KMS-11 (cell line): ENCODE data around the gene KCNK6.

Source experiments
- H2AFZ ChIP-seq: fragments of 200-600 bp; sonication (generic); 2 replicates; pipeline ENCODE4 v1.6.1; 2016; ENCODE audit warnings: antibody characterized with exemption, mixed run types, low read depth
- H3K27ac ChIP-seq: fragments of 200-600 bp; sonication (generic); 2 replicates; pipeline ENCODE4 v1.6.1; 2016; ENCODE audit warnings: mild to moderate bottlenecking, mixed run types
- H3K27me3 ChIP-seq: fragments of 200-600 bp; sonication (generic); 2 replicates; pipeline ENCODE4 v1.6.1; 2017; ENCODE audit warnings: mild to moderate bottlenecking, low read depth, mixed run types, moderate library complexity; ENCODE audit not compliant: insufficient read depth
- H3K36me3 ChIP-seq: fragments of 200-600 bp; sonication (generic); 2 replicates; pipeline ENCODE4 v1.6.1; 2017; ENCODE audit warnings: mild to moderate bottlenecking, mixed run types; ENCODE audit not compliant: insufficient read depth
- H3K4me1 ChIP-seq: fragments of 200-600 bp; sonication (generic); 2 replicates; pipeline ENCODE4 v1.6.1; 2016; ENCODE audit warnings: mild to moderate bottlenecking, low read depth, mixed run types; ENCODE audit not compliant: poor library complexity, severe bottlenecking
- H3K4me2 ChIP-seq: fragments of 200-600 bp; sonication (generic); 2 replicates; pipeline ENCODE4 v1.7.0; 2016; ENCODE audit warnings: mild to moderate bottlenecking, mixed run types
- H3K4me3 ChIP-seq: fragments of 200-600 bp; sonication (generic); IDR thresholded peaks from 2 replicates; pipeline ENCODE4 v1.6.1; 2017; ENCODE audit warnings: low read depth, low read length, mixed read lengths; ENCODE audit not compliant: insufficient read depth
- H3K79me2 ChIP-seq: fragments of 200-600 bp; sonication (generic); 2 replicates; pipeline ENCODE4 v1.6.1; 2016; ENCODE audit warnings: low read depth, mixed run types; ENCODE audit not compliant: insufficient read depth
- H3K9ac ChIP-seq: fragments of 200-600 bp; sonication (generic); 2 replicates; pipeline ENCODE4 v1.6.1; 2016; ENCODE audit warnings: mild to moderate bottlenecking, mixed run types
- H4K20me1 ChIP-seq: fragments of 200-600 bp; sonication (generic); 2 replicates; pipeline ENCODE4 v1.6.1; 2016; ENCODE audit warnings: mild to moderate bottlenecking, mixed run types; ENCODE audit not compliant: insufficient read depth
- CTCF ChIP-seq: fragments of 200-600 bp; sonication (generic); conservative IDR thresholded peaks from 2 replicates; pipeline ENCODE4 v1.6.1; 2017; ENCODE audit warnings: low read depth, mild to moderate bottlenecking, antibody characterized with exemption, low read length, moderate library complexity, mixed read lengths

Gene KCNK6

GRCh38 chr19:38319421-38320258 lies at the start of gene KCNK6:
TSS of gene KCNK6 (plus strand) at chr19:38319845. CDS start at chr19:38319951, 106 bp downstream.
- H3K4me1 ChIP-seq = no peaks in the 10 kb centered on the region
- no peaks in the 10 kb centered on the region for H4K20me1 ChIP-seq
- no peaks in the 10 kb centered on the region for H3K36me3 ChIP-seq
- H3K4me2 ChIP-seq = no peak within 1 kb of the TSS
- H3K9ac ChIP-seq = no peak within 1 kb of the TSS
- H3K27me3 ChIP-seq = peaks cover 7% of the 10 kb centered on the region; the same call in 1 of the 2 replicates
- TF ChIP-seq CTCF = no peak
- no peak within 1 kb of the TSS for H3K27ac ChIP-seq
- no peak within 1 kb of the TSS for H2AFZ ChIP-seq
- no peak within 1 kb of the TSS for H3K4me3 ChIP-seq
- no peaks in the 10 kb centered on the region for H3K79me2 ChIP-seq

GRCh38 chr19:38270587-38271167 lies 49.0 kb upstream of the KCNK6 start:
- no peak overlapping the region for H2AFZ ChIP-seq
- no peak overlapping the region for H3K27ac ChIP-seq
- peaks cover 4% of the 10 kb centered on the region; the same call in 1 of the 2 replicates for H3K27me3 ChIP-seq
- no peak overlapping the region for H3K4me3 ChIP-seq
- H4K20me1 ChIP-seq = no peaks in the 10 kb centered on the region
- no peaks in the 10 kb centered on the region for H3K36me3 ChIP-seq
- no peak overlapping the region for H3K4me2 ChIP-seq
- H3K4me1 ChIP-seq = no peaks in the 10 kb centered on the region
- H3K9ac ChIP-seq = no peak overlapping the region
- no peak for TF ChIP-seq CTCF
- H3K79me2 ChIP-seq = no peaks in the 10 kb centered on the region

GRCh38 chr19:38273499-38273898 lies 46.1 kb upstream of the KCNK6 start:
- no peaks in the 10 kb centered on the region for H3K36me3 ChIP-seq
- peaks cover 4% of the 10 kb centered on the region; the same call in 1 of the 2 replicates for H3K27me3 ChIP-seq
- no peaks in the 10 kb centered on the region for H4K20me1 ChIP-seq
- no peak overlapping the region for H3K4me3 ChIP-seq
- H3K9ac ChIP-seq = no peak overlapping the region
- H2AFZ ChIP-seq = no peak overlapping the region
- no peaks in the 10 kb centered on the region for H3K79me2 ChIP-seq
- H3K4me2 ChIP-seq = no peak overlapping the region
- no peak for TF ChIP-seq CTCF
- no peaks in the 10 kb centered on the region for H3K4me1 ChIP-seq
- H3K27ac ChIP-seq = no peak overlapping the region

- Histone ChIP-seq H3K4me3 (no peak overlapping the region), H3K27ac (no peak overlapping the region), H3K27me3 (peaks cover 4% of the 10 kb centered on the region; the same call in 1 of the 2 replicates), H4K20me1 (no peaks in the 10 kb centered on the region), H3K4me2 (no peak overlapping the region), H2AFZ (no peak overlapping the region), H3K9ac (no peak overlapping the region), H3K4me1 (no peaks in the 10 kb centered on the region), H3K36me3 (no peaks in the 10 kb centered on the region), H3K79me2 (no peaks in the 10 kb centered on the region)
- no peak for TF ChIP-seq CTCF
Measured at GRCh38 chr19:38274739-38275138, 44.9 kb upstream of the KCNK6 start.
